ENCODE measurements around the gene NPPC. TPM values are rescaled to one million over a fixed set of nuclear protein-coding genes. Genes with fewer than 3 reads are reported as not detected.

Gene NPPC
- total and polyA plus RNA-seq, 10 of the 15 experiments (the other 5 are each of a cell fraction or from before 2014, with no cell fraction given) = 0.15 TPM; not detected in 9

DNA sequence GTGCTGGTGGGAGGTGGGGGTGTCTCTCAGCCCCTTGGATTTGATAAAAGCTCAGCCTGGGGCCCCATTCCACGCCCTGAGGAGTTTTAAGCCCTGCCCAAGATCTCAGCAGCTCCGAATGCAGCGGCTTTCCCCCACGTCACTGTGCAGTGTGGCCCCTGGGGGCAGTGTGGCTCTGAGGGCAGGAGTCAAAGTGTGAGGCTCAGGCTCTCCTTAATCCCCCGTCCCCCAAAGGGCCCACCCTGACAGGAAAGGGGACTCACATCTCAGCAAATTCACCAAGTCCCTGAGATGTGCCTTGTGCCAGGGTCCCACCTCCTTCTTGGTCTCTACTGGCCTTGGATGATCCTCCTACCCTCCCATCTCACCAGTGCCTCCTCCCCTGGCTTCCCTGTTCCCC is 25.2 kb downstream of the NPPC start:
- ChIA-PET CTCF (interaction anchor here (0.6 to 4.4 kb wide), 28 partner anchors 9 to 538 kb away, joined by 3 to 23 read pairs (median 4); no protein-coding TSS in a partner anchor), SMC1A (ENCODE audit: uncharacterized antibody, unreplicated experiment) (interaction anchor here (0.5 to 2.1 kb wide), 5 partner anchors 21 to 291 kb away, joined by 3 to 9 read pairs (median 3); no protein-coding TSS in a partner anchor), POLR2A (no interaction called here), RAD21 (ENCODE audit: unreplicated experiment) (interaction anchor here (0.5 kb wide), 1 partner anchor 253 kb away, joined by 3 read pairs; no protein-coding TSS in a partner anchor)
- Histone ChIP-seq H3K79me2 (ENCODE audit: control insufficient read depth, insufficient read depth, low read length) (no peaks in the 10 kb centered on the region), H4K20me1 (ENCODE audit: control insufficient read depth, insufficient read depth) (no peaks in the 10 kb centered on the region), H3K4me1 (ENCODE audit: control insufficient read depth, insufficient read depth, low read length) (no peaks in the 10 kb centered on the region), H3K27ac (ENCODE audit: control insufficient read depth, insufficient read depth) (no peak overlapping the region), H3K27me3 (replicated peaks in 1 of 2; ENCODE audit: control insufficient read depth in 2 of 2, insufficient read depth in 2 of 2, low read length in 1 of 2) (no peaks in the 10 kb centered on the region; a peak in 2 of 4 replicates), H3K36me3 (ENCODE audit: control insufficient read depth in 2 of 2, insufficient read depth in 2 of 2, low read length in 1 of 2) (no peaks in the 10 kb centered on the region), H3K9ac (ENCODE audit: control insufficient read depth, insufficient read depth, low read length) (no peak overlapping the region), H2AFZ (ENCODE audit: control insufficient read depth, low read depth, low read length) (no peak overlapping the region), H3K4me3 (no peak overlapping the region), H3K9me3 (replicated peaks; ENCODE audit: control insufficient read depth, insufficient read depth, low read length) (no peaks in the 10 kb centered on the region), H3K4me2 (ENCODE audit: control insufficient read depth, insufficient read depth) (no peak overlapping the region)
- ATAC-seq (peak; percentile 25), DNase-seq (ENCODE audit: low read depth, low spot score) (no peak), FAIRE-seq (no peak)
- in situ Hi-C loops (cut with MboI) = no loop called here
- intact Hi-C loops (cut with micrococcal nuclease; ENCODE audit: unreplicated experiment) = no loop called here
- TF ChIP-seq POLR2A (IDR thresholded peaks at IDR 0.05; ENCODE audit: low read depth, low read length) = no peak
- TF ChIP-seq, protein P1, sequence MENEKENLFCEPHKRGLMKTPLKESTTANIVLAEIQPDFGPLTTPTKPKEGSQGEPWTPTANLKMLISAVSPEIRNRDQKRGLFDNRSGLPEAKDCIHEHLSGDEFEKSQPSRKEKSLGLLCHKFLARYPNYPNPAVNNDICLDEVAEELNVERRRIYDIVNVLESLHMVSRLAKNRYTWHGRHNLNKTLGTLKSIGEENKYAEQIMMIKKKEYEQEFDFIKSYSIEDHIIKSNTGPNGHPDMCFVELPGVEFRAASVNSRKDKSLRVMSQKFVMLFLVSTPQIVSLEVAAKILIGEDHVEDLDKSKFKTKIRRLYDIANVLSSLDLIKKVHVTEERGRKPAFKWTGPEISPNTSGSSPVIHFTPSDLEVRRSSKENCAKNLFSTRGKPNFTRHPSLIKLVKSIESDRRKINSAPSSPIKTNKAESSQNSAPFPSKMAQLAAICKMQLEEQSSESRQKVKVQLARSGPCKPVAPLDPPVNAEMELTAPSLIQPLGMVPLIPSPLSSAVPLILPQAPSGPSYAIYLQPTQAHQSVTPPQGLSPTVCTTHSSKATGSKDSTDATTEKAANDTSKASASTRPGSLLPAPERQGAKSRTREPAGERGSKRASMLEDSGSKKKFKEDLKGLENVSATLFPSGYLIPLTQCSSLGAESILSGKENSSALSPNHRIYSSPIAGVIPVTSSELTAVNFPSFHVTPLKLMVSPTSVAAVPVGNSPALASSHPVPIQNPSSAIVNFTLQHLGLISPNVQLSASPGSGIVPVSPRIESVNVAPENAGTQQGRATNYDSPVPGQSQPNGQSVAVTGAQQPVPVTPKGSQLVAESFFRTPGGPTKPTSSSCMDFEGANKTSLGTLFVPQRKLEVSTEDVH (IDR thresholded peaks at IDR 0.05; ENCODE audit: low read depth, partially characterized antibody) = no peak
- no peak for TF ChIP-seq CBX5 (IDR thresholded peaks at IDR 0.05; ENCODE audit: low read depth)
- TF ChIP-seq, protein P2, sequence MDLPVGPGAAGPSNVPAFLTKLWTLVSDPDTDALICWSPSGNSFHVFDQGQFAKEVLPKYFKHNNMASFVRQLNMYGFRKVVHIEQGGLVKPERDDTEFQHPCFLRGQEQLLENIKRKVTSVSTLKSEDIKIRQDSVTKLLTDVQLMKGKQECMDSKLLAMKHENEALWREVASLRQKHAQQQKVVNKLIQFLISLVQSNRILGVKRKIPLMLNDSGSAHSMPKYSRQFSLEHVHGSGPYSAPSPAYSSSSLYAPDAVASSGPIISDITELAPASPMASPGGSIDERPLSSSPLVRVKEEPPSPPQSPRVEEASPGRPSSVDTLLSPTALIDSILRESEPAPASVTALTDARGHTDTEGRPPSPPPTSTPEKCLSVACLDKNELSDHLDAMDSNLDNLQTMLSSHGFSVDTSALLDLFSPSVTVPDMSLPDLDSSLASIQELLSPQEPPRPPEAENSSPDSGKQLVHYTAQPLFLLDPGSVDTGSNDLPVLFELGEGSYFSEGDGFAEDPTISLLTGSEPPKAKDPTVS (IDR thresholded peaks at IDR 0.05; ENCODE audit: low read depth, low read length) = no peak
- no peak for TF ChIP-seq BRCA1 (IDR thresholded peaks at IDR 0.05; ENCODE audit: low read depth, low read length)
- TF ChIP-seq, protein P3, sequence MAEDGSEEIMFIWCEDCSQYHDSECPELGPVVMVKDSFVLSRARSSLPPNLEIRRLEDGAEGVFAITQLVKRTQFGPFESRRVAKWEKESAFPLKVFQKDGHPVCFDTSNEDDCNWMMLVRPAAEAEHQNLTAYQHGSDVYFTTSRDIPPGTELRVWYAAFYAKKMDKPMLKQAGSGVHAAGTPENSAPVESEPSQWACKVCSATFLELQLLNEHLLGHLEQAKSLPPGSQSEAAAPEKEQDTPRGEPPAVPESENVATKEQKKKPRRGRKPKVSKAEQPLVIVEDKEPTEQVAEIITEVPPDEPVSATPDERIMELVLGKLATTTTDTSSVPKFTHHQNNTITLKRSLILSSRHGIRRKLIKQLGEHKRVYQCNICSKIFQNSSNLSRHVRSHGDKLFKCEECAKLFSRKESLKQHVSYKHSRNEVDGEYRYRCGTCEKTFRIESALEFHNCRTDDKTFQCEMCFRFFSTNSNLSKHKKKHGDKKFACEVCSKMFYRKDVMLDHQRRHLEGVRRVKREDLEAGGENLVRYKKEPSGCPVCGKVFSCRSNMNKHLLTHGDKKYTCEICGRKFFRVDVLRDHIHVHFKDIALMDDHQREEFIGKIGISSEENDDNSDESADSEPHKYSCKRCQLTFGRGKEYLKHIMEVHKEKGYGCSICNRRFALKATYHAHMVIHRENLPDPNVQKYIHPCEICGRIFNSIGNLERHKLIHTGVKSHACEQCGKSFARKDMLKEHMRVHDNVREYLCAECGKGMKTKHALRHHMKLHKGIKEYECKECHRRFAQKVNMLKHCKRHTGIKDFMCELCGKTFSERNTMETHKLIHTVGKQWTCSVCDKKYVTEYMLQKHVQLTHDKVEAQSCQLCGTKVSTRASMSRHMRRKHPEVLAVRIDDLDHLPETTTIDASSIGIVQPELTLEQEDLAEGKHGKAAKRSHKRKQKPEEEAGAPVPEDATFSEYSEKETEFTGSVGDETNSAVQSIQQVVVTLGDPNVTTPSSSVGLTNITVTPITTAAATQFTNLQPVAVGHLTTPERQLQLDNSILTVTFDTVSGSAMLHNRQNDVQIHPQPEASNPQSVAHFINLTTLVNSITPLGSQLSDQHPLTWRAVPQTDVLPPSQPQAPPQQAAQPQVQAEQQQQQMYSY (CRISPR knock-in tag; IDR thresholded peaks at IDR 0.05) = no peak
- TF ChIP-seq, protein P4, sequence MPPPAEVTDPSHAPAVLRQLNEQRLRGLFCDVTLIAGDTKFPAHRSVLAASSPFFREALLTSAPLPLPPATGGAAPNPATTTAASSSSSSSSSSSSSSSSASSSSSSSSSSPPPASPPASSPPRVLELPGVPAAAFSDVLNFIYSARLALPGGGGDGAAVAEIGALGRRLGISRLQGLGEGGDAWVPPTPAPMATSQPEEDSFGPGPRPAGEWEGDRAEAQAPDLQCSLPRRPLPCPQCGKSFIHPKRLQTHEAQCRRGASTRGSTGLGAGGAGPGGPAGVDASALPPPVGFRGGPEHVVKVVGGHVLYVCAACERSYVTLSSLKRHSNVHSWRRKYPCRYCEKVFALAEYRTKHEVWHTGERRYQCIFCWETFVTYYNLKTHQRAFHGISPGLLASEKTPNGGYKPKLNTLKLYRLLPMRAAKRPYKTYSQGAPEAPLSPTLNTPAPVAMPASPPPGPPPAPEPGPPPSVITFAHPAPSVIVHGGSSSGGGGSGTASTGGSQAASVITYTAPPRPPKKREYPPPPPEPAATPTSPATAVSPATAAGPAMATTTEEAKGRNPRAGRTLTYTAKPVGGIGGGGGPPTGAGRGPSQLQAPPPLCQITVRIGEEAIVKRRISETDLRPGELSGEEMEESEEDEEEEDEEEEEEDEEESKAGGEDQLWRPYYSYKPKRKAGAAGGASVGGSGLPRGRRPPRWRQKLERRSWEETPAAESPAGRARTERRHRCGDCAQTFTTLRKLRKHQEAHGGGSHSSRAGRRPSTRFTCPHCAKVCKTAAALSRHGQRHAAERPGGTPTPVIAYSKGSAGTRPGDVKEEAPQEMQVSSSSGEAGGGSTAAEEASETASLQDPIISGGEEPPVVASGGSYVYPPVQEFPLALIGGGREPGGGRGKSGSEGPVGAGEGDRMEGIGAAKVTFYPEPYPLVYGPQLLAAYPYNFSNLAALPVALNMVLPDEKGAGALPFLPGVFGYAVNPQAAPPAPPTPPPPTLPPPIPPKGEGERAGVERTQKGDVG (CRISPR knock-in tag; IDR thresholded peaks at IDR 0.05) = no peak
- TF ChIP-seq SMC3 (IDR thresholded peaks at IDR 0.05; ENCODE audit: borderline replicate concordance, low read length) = no peak
- TF ChIP-seq, protein P5, sequence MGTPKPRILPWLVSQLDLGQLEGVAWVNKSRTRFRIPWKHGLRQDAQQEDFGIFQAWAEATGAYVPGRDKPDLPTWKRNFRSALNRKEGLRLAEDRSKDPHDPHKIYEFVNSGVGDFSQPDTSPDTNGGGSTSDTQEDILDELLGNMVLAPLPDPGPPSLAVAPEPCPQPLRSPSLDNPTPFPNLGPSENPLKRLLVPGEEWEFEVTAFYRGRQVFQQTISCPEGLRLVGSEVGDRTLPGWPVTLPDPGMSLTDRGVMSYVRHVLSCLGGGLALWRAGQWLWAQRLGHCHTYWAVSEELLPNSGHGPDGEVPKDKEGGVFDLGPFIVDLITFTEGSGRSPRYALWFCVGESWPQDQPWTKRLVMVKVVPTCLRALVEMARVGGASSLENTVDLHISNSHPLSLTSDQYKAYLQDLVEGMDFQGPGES (IDR thresholded peaks at IDR 0.05) = no peak
- no peak for TF ChIP-seq SREBF1 (IDR thresholded peaks at IDR 0.05; ENCODE audit: low read length)
- no peak for TF ChIP-seq HCFC1 (IDR thresholded peaks at IDR 0.05; ENCODE audit: low read length)
- no TSS peak for BruUV-seq (replicated peaks)
- WGBS (ENCODE audit: insufficient coverage, insufficient replicate concordance, low lambda C conversion rate, missing lambda C conversion rate) = 20% methylated on average over 5 of the region's 5 CpGs
